Measurements from ENCODE around the gene ILRUN.
"Not testable (repeated sequence)": the region's sequence is repeated elsewhere in the genome, so short reads cannot be mapped to it uniquely, and the experiment has no call there.

Gene ILRUN

GRCh38 chr6:34684364-34684763 is 12.2 kb downstream of the ILRUN start:
- no peak overlapping the region for H3K4me3 ChIP-seq (ENCODE audit: low read depth, low read length)
- no peak for TF ChIP-seq CTCF (IDR thresholded peaks at IDR 0.05; ENCODE audit: control insufficient read depth, extremely low read depth, insufficient read depth)
- DNase-seq (ENCODE audit: low read depth), result no peak

GRCh38 chr6:34680802-34681515 is 15.6 kb downstream of the ILRUN start:
- TF ChIP-seq CTCF (IDR thresholded peaks at IDR 0.05; ENCODE audit: control insufficient read depth, extremely low read depth, insufficient read depth), result no peak
- no peak for DNase-seq (ENCODE audit: low read depth)
- H3K4me3 ChIP-seq (ENCODE audit: low read depth, low read length), result no peak overlapping the region

- DNase-seq (ENCODE audit: low read depth); H3K4me3 ChIP-seq (ENCODE audit: low read depth, low read length): not testable (repeated sequence)
Observed at GRCh38 chr6:34680313-34680712, 16.3 kb downstream of the ILRUN start.

- TF ChIP-seq CTCF (IDR thresholded peaks at IDR 0.05; ENCODE audit: control insufficient read depth, extremely low read depth, insufficient read depth), result no peak
- no peak overlapping the region for H3K4me3 ChIP-seq (ENCODE audit: low read depth, low read length)
- DNase-seq (ENCODE audit: low read depth), result no peak
Observed at GRCh38 chr6:34679552-34680253, 16.9 kb downstream of the ILRUN start.

GRCh38 chr6:34676140-34676539 is 20.4 kb downstream of the ILRUN start:
- no peak overlapping the region for H3K4me3 ChIP-seq (ENCODE audit: low read depth, low read length)
- no peak for DNase-seq (ENCODE audit: low read depth)
- TF ChIP-seq CTCF (IDR thresholded peaks at IDR 0.05; ENCODE audit: control insufficient read depth, extremely low read depth, insufficient read depth), result no peak

- not testable (repeated sequence) for DNase-seq (ENCODE audit: low read depth); H3K4me3 ChIP-seq (ENCODE audit: low read depth, low read length)
Observed at GRCh38 chr6:34674930-34675329, 21.6 kb downstream of the ILRUN start.

- no peak for TF ChIP-seq CTCF (IDR thresholded peaks at IDR 0.05; ENCODE audit: control insufficient read depth, extremely low read depth, insufficient read depth)
- no peak for DNase-seq (ENCODE audit: low read depth)
- H3K4me3 ChIP-seq (ENCODE audit: low read depth, low read length), result no peak overlapping the region
Observed at GRCh38 chr6:34674268-34674639, 22.3 kb downstream of the ILRUN start.

GRCh38 chr6:34673064-34673463 is 23.5 kb downstream of the ILRUN start:
- no peak overlapping the region for H3K4me3 ChIP-seq (ENCODE audit: low read depth, low read length)
- TF ChIP-seq CTCF (IDR thresholded peaks at IDR 0.05; ENCODE audit: control insufficient read depth, extremely low read depth, insufficient read depth), result no peak
- no peak for DNase-seq (ENCODE audit: low read depth)

Data from LNCaP clone FGC (cell line).